HG03159 (cell line): ENCODE data around the gene DNAI4.
"Not testable (repeated sequence)": the region's sequence is repeated elsewhere in the genome, so short reads cannot be mapped to it uniquely, and the experiment has no call there.

Experiments
- ATAC-seq: cut with Tn5 transposase; IDR thresholded peaks from one replicate; pipeline ENCODE4 v1.9.1; 2021; ENCODE audit warnings: mild to moderate bottlenecking, moderate library complexity; ENCODE audit not compliant: unreplicated experiment

The DNAI4 gene, protein sequence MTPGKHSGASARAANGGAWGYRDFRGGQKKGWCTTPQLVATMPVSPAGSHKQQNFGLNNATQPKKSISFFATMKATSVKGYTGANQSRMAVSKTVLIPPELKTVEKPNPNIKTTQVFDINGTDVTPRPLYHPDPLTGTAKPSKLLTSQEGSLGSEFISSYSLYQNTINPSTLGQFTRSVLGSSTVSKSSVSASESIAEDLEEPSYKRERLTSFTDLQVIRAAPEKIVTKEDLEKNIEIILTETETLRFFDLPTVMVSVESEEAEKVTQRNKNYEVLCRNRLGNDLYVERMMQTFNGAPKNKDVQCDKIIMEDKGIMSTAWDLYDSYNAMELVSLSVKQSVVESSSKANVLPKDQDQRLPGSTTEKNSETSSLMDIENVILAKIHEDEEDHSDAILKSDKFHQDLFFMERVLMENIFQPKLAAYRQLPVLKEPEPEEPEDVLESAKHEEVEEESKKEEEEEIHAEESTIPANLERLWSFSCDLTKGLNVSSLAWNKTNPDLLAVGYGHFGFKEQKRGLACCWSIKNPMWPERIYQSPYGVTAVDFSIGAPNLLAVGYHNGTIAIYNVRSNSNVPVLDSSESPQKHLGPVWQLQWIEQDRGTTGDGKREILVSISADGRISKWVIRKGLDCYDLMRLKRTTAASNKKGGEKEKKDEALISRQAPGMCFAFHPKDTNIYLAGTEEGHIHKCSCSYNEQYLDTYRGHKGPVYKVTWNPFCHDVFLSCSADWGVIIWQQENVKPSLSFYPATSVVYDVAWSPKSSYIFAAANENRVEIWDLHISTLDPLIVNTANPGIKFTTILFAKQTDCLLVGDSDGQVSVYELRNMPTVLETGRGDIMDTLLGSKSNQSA

DNA sequence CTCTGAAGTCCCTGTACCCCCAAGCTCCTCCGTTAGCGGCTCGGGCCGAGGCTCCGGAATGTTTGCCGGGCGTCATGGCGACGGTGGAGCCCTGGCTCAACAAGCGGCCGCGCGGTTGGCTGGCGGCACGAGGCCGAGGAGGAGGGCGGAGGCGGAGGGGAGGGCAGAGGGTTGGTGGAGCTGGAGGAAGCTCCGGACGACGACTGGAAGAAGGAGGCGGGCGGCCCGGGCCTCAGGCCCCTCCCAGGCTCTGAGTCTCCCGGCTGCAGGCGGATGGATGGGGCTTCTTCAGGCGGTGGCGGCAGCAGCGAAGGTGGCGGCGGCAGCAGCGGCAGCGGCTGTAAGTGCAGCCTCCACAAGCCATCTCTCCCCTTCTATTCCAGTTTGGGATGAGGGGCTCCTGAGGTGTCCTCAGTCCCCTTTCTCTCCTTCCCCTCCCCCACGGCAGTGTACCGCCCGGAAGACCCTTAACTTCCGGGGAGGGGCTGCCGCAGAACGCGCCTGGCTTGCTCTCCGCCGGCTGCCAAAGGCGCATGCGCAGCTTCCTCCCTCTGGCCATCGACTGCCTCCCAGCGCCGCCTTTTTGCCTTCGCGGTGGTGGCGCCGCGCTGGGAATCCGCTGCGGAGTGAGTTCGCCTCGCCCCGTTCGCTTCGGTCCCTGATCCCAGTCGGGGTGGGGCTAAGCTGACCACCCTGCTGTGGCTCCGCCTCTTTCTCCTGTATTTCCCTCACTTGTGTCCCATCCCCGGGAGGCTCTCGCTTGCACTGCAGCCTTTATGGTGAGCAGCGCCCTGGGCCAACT lies at the start of gene DNAI4, which contains the start of gene MIER1:
Gene DNAI4 (minus strand): TSS at position 101 of the 802 bp plus-strand sequence. CDS start 25 bp downstream, at position 76.
Gene MIER1 (plus strand): TSS at position 235 of the 802 bp plus-strand sequence. CDS start 39 bp downstream, at position 274.
- ATAC-seq: peak; percentile 94

DNA sequence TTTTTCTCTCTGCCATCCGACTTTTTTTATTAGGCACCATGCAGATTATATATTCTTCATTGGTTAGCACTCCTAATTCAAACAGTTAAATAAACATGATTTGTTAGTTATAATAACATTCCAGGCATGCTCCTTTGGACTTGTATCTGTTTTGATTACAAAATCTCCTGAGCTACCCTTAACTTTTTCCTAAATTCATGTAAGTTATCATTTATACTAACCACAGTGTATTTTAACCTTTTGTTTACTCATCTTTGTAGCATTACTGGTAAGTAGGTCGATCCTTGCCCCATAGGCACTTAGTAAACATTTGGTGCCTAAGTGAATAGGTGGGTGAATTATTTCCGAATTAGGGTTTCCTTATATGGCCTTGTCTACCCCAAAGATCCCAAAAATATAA lies 43.9 kb upstream of the DNAI4 start:
- ATAC-seq: no peak

DNA sequence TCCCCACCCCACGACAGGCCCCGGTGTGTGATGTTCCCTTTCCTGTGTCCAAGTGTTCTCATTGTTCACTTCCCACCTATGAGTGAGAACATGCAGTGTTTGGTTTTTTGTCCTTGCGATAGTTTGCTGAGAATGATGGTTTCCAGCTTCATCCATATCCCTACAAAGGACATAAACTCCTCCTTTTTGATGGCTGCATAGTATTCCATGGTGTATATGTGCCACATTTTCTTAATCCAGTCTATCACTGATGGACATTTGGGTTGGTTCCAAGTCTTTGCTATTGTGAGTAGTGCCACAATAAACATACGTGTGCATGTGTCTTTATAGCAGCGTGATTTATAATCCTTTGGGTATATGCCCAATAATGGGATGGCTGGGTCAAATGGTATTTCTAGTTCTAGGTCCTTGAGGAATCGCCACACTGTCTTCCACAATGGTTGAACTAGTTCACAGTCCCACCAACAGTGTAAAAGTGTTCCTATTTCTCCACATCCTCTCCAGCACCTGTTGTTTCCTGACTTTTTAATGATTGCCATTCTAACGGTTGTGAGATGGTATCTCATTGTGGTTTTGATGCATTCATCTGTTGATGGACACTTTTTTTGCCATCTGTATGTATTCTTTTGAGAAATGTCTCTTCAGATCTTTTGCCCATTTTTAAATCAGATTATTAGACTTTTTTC lies 41.7 kb upstream of the DNAI4 start:
- not testable (repeated sequence) for ATAC-seq

DNA sequence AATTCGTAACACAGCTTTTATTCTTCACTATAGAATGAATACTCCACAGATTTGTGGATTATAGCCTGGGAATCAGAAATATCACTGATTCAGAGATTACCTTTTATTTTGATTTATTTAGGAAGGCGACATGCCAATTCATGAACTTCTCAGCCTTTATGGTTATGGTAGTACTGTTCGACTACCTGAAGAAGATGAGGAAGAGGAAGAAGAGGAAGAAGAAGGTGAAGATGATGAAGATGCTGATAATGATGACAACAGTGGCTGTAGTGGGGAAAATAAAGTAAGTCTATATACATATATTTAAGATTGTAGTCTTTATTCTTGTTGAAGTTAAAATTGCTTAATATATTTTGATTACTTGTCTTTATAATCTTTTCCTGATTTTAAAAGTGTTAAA lies 33.3 kb upstream of the DNAI4 start:
- ATAC-seq: no peak

DNA sequence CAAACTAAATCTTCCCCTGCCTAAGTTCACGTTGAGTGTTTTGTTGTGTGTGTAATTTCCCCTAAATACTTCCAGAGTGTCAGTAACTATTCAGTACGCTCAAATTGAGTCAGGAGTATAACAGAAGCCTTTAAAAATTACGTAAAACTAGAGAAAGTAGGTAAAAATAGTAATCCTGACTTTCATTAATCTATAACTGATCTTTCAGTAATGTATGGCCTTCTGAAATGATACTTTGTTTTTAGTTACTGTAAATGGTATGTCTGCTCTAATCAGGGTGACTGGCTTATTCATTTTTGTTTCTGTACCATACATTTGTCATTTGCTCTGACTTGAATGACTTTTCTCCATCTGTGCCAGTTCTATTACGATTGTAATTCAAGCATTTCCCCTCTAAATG lies 29.6 kb upstream of the DNAI4 start:
- peak; percentile 79 for ATAC-seq

DNA sequence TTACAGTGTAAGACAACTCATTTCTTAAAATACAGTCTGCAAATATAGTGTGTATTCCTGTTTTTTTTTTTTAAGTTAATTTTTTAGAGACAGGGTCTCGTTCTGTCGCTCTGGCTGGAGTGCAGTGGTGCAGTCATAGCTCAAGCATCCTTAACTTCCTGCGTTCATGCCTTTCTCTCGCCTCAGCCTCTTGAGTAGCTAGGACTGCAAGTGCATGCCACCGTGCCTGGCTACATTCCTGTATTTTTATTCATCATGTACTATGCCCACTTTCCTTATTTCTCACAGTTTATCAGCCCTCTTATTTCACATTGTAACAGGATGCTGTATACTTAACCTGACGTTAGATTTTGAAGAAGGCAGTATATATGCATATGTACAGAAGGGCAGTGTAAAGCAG lies 26.9 kb upstream of the DNAI4 start:
- no peak for ATAC-seq

DNA sequence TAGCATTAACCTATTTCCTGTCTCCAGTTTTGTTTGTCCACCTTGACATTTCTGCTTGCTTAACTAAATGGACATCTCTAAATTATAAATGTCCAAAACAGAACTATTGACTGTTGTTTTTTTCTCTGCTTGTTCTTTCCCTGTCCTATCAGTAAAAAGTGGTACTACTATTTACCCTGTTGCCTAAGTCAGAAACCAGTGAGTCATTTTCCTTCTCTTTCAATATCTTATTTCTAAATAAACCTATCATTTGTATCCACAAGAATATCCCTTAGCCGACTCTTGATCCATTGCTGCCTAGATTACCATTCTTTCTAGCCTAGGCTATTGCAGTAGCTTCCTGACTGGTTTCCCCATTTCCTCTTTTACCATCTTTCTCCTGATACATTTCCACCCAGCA lies 22.6 kb upstream of the DNAI4 start:
- no peak for ATAC-seq

DNA sequence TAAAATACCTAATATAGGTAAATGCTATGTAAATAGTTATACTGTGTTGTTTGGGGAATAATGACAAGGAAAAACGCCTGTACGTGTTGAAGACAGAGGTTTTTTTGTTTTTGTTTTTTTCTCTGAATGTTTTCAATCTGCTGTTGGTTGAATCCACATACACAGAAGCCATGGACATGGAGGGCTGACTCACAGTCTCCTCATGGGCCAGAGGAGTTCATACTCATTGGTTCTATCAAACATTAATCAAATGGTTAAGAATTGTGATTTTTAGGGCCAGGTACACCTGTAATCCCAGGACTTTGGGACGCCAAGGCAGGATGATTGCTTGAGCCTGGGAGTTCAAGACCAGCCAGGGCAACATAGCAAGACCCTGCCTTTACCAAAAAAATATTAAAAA lies 20.7 kb upstream of the DNAI4 start:
- ATAC-seq: no peak

DNA sequence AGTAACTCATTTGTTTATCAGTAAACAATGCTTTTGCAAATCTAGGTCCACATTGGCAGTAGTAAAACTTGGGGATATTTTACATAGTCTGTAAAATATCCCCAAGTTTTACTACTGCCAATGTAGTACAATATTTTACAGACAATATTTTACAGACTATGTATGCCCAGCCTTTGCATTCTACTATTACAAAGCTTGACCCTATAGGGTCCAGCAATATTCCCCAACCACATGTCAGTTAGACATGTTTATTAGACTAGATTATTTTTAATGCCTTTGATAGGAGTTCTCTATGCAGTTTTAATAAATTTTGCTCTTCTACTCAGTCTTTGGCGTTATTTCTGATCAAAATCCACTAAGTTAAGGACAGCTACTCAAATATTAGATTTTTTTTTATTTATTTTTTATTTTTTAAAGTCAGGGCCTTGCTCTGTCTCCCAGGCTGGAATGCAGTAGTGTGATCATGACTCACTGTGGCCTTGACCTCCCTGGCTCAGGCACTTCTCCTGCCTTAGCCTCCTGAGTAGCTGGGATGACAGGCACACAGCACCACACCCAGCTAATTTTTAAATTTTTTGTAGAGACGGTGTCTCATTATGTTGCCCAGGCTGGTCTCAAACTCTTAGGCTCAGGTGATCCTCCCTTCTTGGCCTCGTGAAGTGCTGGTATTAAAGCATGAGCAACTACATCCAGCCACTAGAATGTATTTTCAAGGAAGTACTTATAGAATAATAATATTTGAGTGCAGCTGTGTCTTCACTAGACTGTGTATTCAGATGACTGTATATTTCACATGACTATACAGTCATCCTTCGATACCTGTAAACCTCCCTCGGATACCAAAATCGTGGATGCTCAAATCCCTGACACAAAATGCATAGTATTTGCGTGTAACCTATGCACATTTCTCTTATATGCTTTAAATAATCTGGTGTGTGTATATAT lies 19.9 kb upstream of the DNAI4 start:
- no peak for ATAC-seq

DNA sequence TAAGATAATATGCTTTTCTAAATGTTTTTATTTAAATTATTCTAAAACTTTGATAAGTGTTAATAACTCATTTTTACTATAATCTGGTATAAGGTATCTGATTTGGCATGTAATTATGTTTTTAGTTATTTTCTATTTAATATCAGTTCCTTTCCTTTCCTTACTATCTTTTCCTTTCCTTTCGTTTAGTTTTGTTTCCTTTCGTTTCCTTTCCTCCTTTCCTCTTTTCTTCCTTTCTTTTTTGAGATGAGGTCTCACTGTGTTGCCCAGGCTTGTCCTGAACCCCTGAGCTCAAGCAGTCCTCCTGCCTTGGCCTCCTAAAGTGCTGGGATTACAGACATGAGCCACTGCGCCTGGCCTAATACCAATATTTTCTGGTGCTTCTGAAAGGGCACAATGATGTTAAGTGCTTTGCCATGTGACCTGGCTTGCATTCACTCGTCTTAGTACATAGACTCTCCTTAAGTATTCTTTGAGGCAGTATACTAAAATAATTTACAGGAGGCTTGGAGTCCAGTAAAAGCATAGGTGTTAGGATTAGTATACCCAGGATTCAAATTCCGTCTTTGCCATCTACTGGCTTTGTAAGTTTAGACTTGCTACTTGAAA lies 18.8 kb upstream of the DNAI4 start:
- no peak for ATAC-seq

DNA sequence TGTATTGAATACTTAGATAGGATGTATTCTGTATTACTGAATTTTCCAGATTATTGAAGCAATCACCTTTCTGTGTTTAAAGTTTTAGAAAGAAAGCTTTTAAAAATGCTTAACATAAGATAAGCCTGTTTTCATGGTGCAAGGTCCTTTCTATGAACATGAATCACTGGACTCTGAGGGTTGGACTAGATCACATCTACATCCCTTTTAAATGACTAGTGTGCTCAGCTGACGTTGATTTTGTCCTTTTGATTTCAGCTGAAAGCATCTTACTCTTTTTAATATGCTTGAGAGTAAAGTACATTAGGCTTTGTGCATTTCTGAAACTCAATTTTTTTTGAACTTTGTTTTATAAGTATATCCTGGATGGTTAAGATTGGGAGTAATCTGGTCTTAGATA lies 16.3 kb upstream of the DNAI4 start:
- ATAC-seq: no peak

DNA sequence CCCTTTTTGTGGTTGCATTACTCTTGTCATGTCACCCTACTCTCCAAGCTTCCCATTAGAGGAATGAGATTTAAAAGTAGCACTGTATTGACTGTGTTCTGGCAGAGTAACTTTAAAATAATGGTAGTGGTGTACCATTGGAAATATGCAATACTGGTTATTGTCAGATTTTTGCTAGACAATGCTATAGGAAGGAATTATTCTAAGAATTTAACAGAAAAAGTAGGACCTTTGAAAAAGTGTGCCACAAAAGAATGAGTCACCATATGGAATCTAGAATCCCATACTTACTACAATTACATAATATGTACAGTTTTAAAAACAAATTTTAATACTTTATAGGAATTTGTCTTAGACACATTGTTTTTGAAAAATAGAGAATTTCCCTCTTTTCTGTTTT lies 14.0 kb upstream of the DNAI4 start:
- ATAC-seq: no peak

DNA sequence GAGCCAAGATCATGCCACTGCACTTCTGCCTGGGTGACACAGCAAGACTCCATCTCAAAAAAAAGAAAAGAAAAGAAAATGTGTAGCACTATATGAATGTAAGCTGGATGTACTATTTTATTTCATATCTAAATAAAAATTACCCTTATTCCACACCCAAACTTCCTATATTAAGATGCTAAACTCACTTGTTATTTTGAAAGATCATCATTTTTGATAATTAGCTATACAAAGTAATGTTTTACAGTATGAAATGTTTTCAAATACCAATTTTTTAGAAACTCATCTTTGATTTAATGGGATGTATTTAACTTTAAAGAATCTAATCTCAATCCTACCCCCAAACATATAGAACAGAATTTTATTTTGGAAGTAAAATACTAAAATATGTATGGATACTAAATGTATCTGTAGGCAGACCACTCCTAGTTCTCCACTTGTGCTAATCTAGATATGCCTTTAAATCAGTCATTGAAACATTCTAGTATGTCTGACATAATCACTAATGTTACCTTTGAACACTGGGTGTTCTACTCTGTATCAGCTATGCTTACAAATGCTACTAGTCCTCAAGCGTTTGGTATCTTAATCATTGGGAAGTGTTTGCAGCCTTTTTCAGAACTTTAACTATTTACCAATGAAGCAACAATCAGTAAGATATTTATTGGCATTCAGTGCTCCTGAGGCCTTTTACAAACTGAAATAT lies 13.0 kb upstream of the DNAI4 start:
- ATAC-seq: no peak

DNA sequence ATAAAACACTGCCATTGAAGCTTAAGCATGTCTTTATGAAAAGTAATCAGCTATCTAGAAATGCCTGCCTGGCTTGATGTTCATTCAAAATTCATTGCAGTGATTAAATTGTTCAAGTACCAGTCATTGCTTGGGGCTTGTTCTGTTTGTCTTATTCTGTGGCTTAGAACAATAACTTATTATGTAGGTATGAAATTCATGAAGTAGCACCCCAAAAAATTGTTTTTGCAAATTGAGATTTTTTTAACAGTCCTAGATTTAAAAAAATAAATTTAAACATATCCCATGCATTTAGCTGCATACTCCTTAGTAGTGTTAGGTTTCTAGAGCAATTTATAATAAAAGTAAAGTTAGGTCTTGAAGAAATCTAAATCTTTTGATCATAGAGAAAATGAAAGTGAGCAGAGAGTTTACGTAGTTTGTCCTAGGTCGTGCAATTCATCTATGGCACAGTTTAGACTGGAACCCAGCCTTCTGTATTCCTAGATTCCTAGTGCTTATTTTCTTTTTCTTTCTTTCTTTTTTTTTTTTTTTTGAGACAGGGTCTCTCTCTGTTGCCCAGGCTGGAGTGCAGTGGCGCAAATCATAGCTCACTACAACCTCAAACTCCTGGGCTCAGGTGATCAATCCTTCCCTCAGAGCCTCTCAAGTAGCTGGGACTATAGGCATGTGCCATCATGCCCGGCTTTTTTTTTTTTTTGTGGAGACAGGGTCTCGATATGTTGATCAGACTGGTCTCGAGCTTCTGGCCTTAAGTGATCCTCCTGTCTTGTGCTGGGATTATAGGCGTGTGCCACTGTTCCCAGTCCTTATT lies 9.4 kb upstream of the DNAI4 start:
- ATAC-seq: no peak

DNA sequence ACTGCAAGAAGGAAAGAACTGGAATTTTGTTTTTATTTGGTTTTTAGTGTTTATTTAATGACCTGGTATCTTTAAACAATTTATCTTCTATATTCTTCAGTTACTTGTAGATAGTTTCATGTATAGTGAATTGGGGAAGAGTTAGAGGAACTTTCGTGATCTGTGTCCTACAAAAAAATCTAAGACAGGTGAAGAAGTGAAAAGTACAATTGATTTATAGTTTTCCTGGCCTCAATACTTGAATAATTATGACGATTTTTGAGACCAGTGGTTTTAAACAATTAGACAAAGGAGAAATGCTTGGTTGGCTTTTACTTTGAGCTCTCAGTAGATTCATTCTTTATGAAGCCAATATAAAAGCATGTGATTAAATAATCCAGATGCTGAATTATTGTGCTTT lies 7.6 kb upstream of the DNAI4 start:
- ATAC-seq: no peak

DNA sequence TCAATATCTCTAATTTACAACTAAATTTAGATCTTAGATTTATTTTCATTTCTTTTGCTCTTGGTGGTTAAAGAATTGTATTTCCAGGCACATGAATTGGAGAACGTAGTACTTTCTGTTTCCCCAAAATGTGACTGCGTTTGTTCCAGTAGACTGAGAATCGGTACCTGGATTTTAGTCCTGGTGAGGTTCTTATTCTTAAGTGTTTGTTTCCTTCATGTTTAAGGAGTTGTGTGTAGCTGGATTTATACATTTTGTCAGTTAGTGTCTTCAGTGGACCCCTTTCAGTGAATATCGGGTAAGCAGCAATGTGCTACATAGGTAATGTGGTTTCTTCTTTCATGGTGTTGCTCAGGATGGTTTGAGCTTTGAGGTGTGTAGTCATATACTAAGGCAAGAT lies 6.9 kb upstream of the DNAI4 start:
- no peak for ATAC-seq

DNA sequence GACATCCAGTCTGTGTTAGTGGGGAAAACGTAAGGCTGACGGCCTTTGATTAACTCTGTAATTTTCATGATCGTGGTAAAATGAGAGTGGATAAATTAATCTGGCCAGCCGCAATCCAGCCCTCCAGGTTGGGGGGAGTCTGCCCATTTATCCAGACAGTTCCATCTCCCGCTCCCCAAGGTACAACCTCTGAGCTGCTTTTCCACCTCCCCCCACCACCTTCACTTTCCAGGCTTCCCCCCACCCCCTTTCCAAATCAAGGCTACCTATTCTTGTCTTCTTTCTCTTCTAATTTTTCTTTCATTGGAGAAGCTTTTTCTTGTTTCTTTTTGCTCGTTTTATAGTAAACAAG lies 6.1 kb upstream of the DNAI4 start:
- no peak for ATAC-seq
